Measurements from ENCODE around the gene AKAP6.
A peak's percentile ranks its signal among the peaks of the same experiment; 100 is the strongest.

The AKAP6 gene

GRCh38 chr14:32681598-32681997 is 352.5 kb downstream of the AKAP6 start:
- Mint-ChIP-seq H3K27ac (peak overlapping the region; percentile 87), H3K36me3 (ENCODE audit: low read depth) (no peaks in the 10 kb centered on the region), H3K27me3 (ENCODE audit: low read depth, poor library complexity) (peaks cover 5% of the 10 kb centered on the region), H3K4me1 (peaks cover 24% of the 10 kb centered on the region), H3K9me3 (no peaks in the 10 kb centered on the region), H3K4me3 (no peak overlapping the region)
- no peak for DNase-seq
- TF ChIP-seq CTCF (IDR thresholded peaks at IDR 0.05), result no peak

GRCh38 chr14:32682214-32682613 is 353.1 kb downstream of the AKAP6 start:
- Mint-ChIP-seq H3K27ac (peak overlapping the region; percentile 7), H3K4me3 (no peak overlapping the region), H3K27me3 (ENCODE audit: low read depth, poor library complexity) (peaks cover 3% of the 10 kb centered on the region), H3K4me1 (peaks cover 24% of the 10 kb centered on the region), H3K36me3 (ENCODE audit: low read depth) (no peaks in the 10 kb centered on the region), H3K9me3 (no peaks in the 10 kb centered on the region)
- no peak for TF ChIP-seq CTCF (IDR thresholded peaks at IDR 0.05)
- DNase-seq, result no peak

- Mint-ChIP-seq H3K27me3 (ENCODE audit: low read depth, poor library complexity) (peaks cover 6% of the 10 kb centered on the region), H3K27ac (no peak overlapping the region), H3K9me3 (no peaks in the 10 kb centered on the region), H3K36me3 (ENCODE audit: low read depth) (no peaks in the 10 kb centered on the region), H3K4me3 (no peak overlapping the region), H3K4me1 (peaks cover 24% of the 10 kb centered on the region)
- no peak for TF ChIP-seq CTCF (IDR thresholded peaks at IDR 0.05)
- no peak for DNase-seq
Measured at GRCh38 chr14:32683679-32684078, 354.6 kb downstream of the AKAP6 start.

- no peaks in the 10 kb centered on the region for H3K9me3 Mint-ChIP-seq
- H3K27me3 Mint-ChIP-seq (ENCODE audit: low read depth, poor library complexity), result peaks cover 3% of the 10 kb centered on the region
- no peak for DNase-seq
- H3K4me3 Mint-ChIP-seq, result no peak overlapping the region
- H3K36me3 Mint-ChIP-seq (ENCODE audit: low read depth), result no peaks in the 10 kb centered on the region
- peaks cover 16% of the 10 kb centered on the region for H3K4me1 Mint-ChIP-seq
- H3K27ac Mint-ChIP-seq, result no peak overlapping the region
- TF ChIP-seq CTCF (IDR thresholded peaks at IDR 0.05), result no peak
Measured at GRCh38 chr14:32688941-32689340, 359.8 kb downstream of the AKAP6 start.

- H3K4me1 Mint-ChIP-seq, result peaks cover 19% of the 10 kb centered on the region
- H3K36me3 Mint-ChIP-seq (ENCODE audit: low read depth), result no peaks in the 10 kb centered on the region
- H3K27me3 Mint-ChIP-seq (ENCODE audit: low read depth, poor library complexity), result peaks cover under 1% of the 10 kb centered on the region
- H3K4me3 Mint-ChIP-seq, result no peak overlapping the region
- H3K27ac Mint-ChIP-seq, result no peak overlapping the region
- no peaks in the 10 kb centered on the region for H3K9me3 Mint-ChIP-seq
- DNase-seq, result no peak
- TF ChIP-seq CTCF (IDR thresholded peaks at IDR 0.05), result no peak
Measured at GRCh38 chr14:32692441-32692840, 363.3 kb downstream of the AKAP6 start.

- Mint-ChIP-seq H3K27me3 (ENCODE audit: low read depth, poor library complexity) (no peaks in the 10 kb centered on the region), H3K4me3 (no peak overlapping the region), H3K36me3 (ENCODE audit: low read depth) (no peaks in the 10 kb centered on the region), H3K9me3 (no peaks in the 10 kb centered on the region), H3K27ac (peak overlapping the region; percentile 83), H3K4me1 (peaks cover 19% of the 10 kb centered on the region)
- no peak for TF ChIP-seq CTCF (IDR thresholded peaks at IDR 0.05)
- no peak for DNase-seq
Measured at GRCh38 chr14:32693114-32693513, 364.0 kb downstream of the AKAP6 start.
